Lung (tissue), 12 donors: ENCODE data around the gene L2HGDH. TPM values are rescaled to one million over a fixed set of nuclear protein-coding genes. Genes with fewer than 3 reads are reported as not detected.
A peak's percentile ranks its signal among the peaks of the same experiment; 100 is the strongest.

Experiments
- ATAC-seq: fragments of 200-7000 bp; cut with Tn5 transposase; one replicate; pipeline ENCODE4 v1.9.1; 2020; ENCODE audit warnings: moderate number of reproducible peaks; ENCODE audit not compliant: insufficient read depth, low FRiP score
- DNase-seq, 3 donors: peaks; one replicate each; pipeline ENCODE4 v3.0.0-alpha.2; 2013 to 2017
- H3K27ac ChIP-seq, 2 donors: one replicate each; pipeline ENCODE4 v1.5.1; 2013; ENCODE audit warnings: mild to moderate bottlenecking in 2 of 2, moderate library complexity in 2 of 2, control low read depth in 1 of 2, inconsistent platforms in 1 of 2, low read depth in 1 of 2, low read length in 1 of 2
- H3K27me3 ChIP-seq, 3 donors: one replicate each; pipeline ENCODE4 v1.5.1; 2013; ENCODE audit warnings: low read length in 2 of 3; ENCODE audit not compliant: control insufficient read depth in 3 of 3, insufficient read depth in 3 of 3
- H3K36me3 ChIP-seq, 4 donors: one replicate each; pipeline ENCODE4 v1.5.1; 2013; ENCODE audit warnings: low read length in 4 of 4, mild to moderate bottlenecking in 1 of 4, moderate library complexity in 1 of 4; ENCODE audit not compliant: control insufficient read depth in 4 of 4, insufficient read depth in 4 of 4
- H3K4me1 ChIP-seq, 5 donors: one replicate each; pipeline ENCODE4 v1.5.1; 2013; ENCODE audit warnings: low read length in 5 of 5, mild to moderate bottlenecking in 2 of 5, moderate library complexity in 1 of 5; ENCODE audit not compliant: control insufficient read depth in 5 of 5, insufficient read depth in 5 of 5
- H3K4me3 ChIP-seq: one replicate; pipeline ENCODE4 v1.5.1; 2013; ENCODE audit warnings: mild to moderate bottlenecking, control low read depth, moderate library complexity
- H3K9ac ChIP-seq, 2 donors: one replicate each; pipeline ENCODE4 v1.5.1; 2013; ENCODE audit warnings: low read length in 2 of 2, control low read depth in 1 of 2; ENCODE audit not compliant: insufficient read depth in 1 of 2
- H3K9me3 ChIP-seq, 4 donors: one replicate each; pipeline ENCODE4 v1.5.1; 2013; ENCODE audit warnings: low read length in 3 of 4, mild to moderate bottlenecking in 1 of 4, moderate library complexity in 1 of 4; ENCODE audit not compliant: control insufficient read depth in 4 of 4, insufficient read depth in 3 of 4
- WGBS, 2 donors: extraction: QIAGEN DNeasy Blood & Tissue Kit; methylation state at CpG; one replicate each; pipeline ENCODE4 v1.1.7; 2013; 5-methylcytosine and 5-hydroxymethylcytosine counted together
- polyA plus RNA-seq, 2 donors: library from polyadenylated mRNA; stranded (reverse); fragments of 200-250 nt; gene quantifications; one replicate each; pipeline ENCODE4 v1.2.1, GENCODE V29; 2013
- total RNA-seq, 2 donors: library from RNA; depleted of rRNA in 1 of 2; stranded (reverse); fragments of >200 nt in 1 of 2; gene quantifications; one replicate each; pipeline ENCODE4 v1.2.1, GENCODE V29; 2014 to 2021
- TF ChIP-seq, protein P1 (sequence below): IDR thresholded peaks from 2 replicates; pipeline ENCODE4 v1.5.1; 2012; ENCODE audit warnings: mild to moderate bottlenecking; ENCODE audit errors: control extremely low read depth, extremely low read depth
- donor health status: control.
- donor health status: control.
- donor health status: Bipolar disorder and iron deficiency.
- donor health status: healthy.
- donor health status: DM: yes; HTN: yes; CAD: no.

The L2HGDH gene
- total and polyA plus RNA-seq, 4 donors = 1.5 to 7.0 (median 3.7) TPM

DNA sequence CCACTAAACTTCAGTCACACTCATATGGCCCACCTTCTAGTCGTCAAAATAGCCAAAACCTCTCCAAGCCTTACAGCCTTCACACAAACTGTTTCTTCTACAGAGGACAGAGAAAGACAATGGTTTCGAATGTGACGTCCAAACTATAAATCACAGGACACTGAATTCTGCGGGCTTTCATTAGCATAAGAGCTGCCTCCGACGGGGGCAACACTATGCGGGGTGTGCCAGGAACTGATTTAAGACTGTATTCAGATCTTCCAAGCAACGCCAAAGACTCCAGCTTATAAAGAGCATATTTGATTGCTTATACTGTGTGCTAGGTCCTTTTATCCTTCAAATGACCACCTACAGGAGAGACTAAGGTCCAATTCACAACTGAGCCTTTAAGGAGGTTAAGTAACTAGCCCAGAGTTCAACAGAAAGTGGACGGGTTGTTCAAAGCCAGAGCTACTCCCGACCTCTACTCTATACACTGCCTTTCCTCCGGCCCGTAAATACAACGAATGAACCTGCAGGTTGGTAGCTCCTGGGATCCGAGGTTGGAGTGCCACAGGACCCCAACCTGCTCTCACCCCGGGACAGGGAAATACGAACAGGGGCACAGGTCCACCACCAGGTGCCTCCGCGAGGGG, 575 bp downstream of the L2HGDH start:
- Histone ChIP-seq H3K36me3 (peaks cover 0 to 8% (median 0%) of the 10 kb centered on the region in 4 donors), H3K27me3 (no peaks in the 10 kb centered on the region), H3K9me3 (no peaks in the 10 kb centered on the region), H3K27ac (peak overlapping the region; percentile 89 to 97), H3K4me3 (peak overlapping the region; percentile 87), H3K9ac (peak overlapping the region; percentile 31 to 93), H3K4me1 (peaks cover 0 to 9% (median 7%) of the 10 kb centered on the region in 5 donors)
- no peak for ATAC-seq
- DNase-seq = peak in 2 of 3 donors; percentile 18 to 22
- WGBS, 2 donors = 2 to 3% methylated on average over 18 of the region's 18 CpGs
- TF ChIP-seq, protein P1, sequence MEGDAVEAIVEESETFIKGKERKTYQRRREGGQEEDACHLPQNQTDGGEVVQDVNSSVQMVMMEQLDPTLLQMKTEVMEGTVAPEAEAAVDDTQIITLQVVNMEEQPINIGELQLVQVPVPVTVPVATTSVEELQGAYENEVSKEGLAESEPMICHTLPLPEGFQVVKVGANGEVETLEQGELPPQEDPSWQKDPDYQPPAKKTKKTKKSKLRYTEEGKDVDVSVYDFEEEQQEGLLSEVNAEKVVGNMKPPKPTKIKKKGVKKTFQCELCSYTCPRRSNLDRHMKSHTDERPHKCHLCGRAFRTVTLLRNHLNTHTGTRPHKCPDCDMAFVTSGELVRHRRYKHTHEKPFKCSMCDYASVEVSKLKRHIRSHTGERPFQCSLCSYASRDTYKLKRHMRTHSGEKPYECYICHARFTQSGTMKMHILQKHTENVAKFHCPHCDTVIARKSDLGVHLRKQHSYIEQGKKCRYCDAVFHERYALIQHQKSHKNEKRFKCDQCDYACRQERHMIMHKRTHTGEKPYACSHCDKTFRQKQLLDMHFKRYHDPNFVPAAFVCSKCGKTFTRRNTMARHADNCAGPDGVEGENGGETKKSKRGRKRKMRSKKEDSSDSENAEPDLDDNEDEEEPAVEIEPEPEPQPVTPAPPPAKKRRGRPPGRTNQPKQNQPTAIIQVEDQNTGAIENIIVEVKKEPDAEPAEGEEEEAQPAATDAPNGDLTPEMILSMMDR = no peak

DNA sequence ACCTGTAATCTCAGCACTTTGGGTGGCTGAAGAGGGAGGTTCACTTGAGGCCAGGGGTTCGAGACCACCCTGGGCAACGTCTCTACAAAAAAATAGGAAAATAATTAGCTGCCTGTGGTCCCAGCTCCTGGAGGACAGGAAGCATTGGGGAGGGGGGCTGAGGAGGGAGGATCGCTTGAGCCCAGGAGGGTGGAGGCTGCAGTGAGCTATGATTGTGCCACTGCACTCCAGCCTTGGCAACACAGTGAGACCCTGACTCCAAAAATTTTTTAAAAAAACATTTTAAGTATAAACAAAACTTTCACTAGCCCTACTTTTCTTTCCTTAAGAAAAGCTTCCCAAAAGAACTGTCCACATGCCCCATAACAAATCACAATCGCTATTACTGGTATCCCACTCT, 1.6 kb downstream of the L2HGDH start:
- Histone ChIP-seq H3K27ac (no peak overlapping the region), H3K27me3 (no peaks in the 10 kb centered on the region), H3K4me1 (peaks cover 0 to 9% (median 7%) of the 10 kb centered on the region in 5 donors), H3K36me3 (peaks cover 0 to 8% (median 0%) of the 10 kb centered on the region in 4 donors), H3K9me3 (no peaks in the 10 kb centered on the region), H3K9ac (no peak overlapping the region), H3K4me3 (no peak overlapping the region)
- WGBS, 2 donors = 94% methylated on average over 4 of the region's 4 CpGs
- TF ChIP-seq, protein P1 = no peak
- no peak for ATAC-seq
- DNase-seq = no peak

DNA sequence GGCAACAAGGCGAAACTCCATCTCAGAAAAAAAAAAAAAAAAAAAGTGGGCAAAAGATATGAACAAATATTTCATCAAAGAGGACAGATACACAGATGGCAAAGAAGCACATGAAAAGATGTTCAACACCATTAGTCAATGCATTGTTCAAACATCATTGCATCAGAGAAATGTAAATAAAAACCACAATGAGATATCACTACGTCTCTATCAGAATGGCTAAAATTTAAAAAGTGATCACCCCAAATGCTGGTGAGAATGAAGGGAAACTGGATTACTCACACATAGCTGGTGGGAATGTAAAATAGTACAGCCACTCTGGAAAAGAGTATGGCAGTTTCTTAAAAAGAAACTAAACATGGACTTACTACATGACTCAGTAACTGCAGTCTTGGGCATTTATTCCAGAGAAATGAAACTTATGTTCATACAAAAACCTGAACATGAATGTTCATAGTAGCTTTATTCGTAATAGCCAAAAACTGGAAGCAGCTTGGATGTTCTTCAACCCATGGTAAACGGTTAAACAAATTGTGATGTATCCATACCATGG, 3.6 kb downstream of the L2HGDH start:
- no peak for DNase-seq
- 80 to 83% methylated on average over 4 of the region's 4 CpGs for WGBS, 2 donors
- ATAC-seq = no peak
- Histone ChIP-seq H3K27me3 (no peaks in the 10 kb centered on the region), H3K9ac (no peak overlapping the region), H3K36me3 (no peaks in the 10 kb centered on the region), H3K4me3 (no peak overlapping the region), H3K9me3 (no peaks in the 10 kb centered on the region), H3K4me1 (peaks cover 0 to 9% (median 7%) of the 10 kb centered on the region in 5 donors), H3K27ac (no peak overlapping the region)
- TF ChIP-seq, protein P1 = no peak
